ENCODE measurements around the gene PNO1.

DNA sequence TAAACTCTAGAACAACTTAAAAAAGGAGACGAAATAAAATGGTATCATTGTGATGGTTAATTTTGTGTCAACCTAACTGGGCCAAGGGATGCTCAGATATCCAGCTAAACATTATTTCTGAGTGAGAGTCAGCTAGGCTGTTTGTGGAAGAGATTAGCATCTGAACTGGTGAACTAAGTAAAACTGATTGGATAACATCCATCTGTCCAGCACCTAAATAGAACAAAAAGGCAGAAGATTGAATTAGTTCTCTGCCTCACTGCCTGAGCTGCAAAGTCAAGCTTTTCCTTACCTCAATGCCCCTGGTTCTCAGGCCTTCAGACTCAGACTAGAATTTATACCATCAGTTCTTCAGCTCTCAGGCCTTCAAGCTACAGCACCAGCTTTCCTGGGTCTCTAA lies 64.6 kb downstream of the PNO1 start:
- TF ChIP-seq, protein P1, sequence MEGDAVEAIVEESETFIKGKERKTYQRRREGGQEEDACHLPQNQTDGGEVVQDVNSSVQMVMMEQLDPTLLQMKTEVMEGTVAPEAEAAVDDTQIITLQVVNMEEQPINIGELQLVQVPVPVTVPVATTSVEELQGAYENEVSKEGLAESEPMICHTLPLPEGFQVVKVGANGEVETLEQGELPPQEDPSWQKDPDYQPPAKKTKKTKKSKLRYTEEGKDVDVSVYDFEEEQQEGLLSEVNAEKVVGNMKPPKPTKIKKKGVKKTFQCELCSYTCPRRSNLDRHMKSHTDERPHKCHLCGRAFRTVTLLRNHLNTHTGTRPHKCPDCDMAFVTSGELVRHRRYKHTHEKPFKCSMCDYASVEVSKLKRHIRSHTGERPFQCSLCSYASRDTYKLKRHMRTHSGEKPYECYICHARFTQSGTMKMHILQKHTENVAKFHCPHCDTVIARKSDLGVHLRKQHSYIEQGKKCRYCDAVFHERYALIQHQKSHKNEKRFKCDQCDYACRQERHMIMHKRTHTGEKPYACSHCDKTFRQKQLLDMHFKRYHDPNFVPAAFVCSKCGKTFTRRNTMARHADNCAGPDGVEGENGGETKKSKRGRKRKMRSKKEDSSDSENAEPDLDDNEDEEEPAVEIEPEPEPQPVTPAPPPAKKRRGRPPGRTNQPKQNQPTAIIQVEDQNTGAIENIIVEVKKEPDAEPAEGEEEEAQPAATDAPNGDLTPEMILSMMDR (IDR thresholded peaks at IDR 0.05 in 4 of 5, conservative IDR thresholded peaks at IDR 0.05 in 1 of 5) = no peak
- TF ChIP-seq POLR2A (IDR thresholded peaks at IDR 0.05) = no peak
